ENCODE data around the gene FCRLA. TPM values are rescaled to one million over a fixed set of nuclear protein-coding genes. Genes with fewer than 3 reads are reported as not detected.
"Not testable (repeated sequence)": the region's sequence is repeated elsewhere in the genome, so short reads cannot be mapped to it uniquely, and the experiment has no call there.

Gene FCRLA
- total RNA-seq, 2 donors from 2014 or later, result not detected

- Histone ChIP-seq H3K4me1 (ENCODE audit: control insufficient read depth in 1 of 2, low read depth in 2 of 2) (peaks cover 0 to 4% of the 10 kb centered on the region in 2 donors), H3K9me3 (no peaks in the 10 kb centered on the region), H3K27ac (no peak overlapping the region), H3K27me3 (replicated peaks; ENCODE audit: insufficient read depth) (no peaks in the 10 kb centered on the region), H3K36me3 (no peaks in the 10 kb centered on the region), H3K4me3 (no peak overlapping the region)
- DNase-seq (ENCODE audit: low spot score) (no peak), ATAC-seq (ENCODE audit: insufficient number of reproducible peaks, low FRiP score, low read depth) (no peak)
- TF ChIP-seq CTCF (IDR thresholded peaks at IDR 0.05), result no peak
Observed at GRCh38 chr1:161720422-161720821, 13.4 kb downstream of the FCRLA start.

- no peak within 1 kb of the TSS for H3K27ac ChIP-seq
- peaks cover 0 to 11% of the 10 kb centered on the region in 2 donors for H3K4me1 ChIP-seq (ENCODE audit: control insufficient read depth in 1 of 2, low read depth in 2 of 2)
- no peak within 1 kb of the TSS for H3K4me3 ChIP-seq
- no peaks in the 10 kb centered on the region for H3K9me3 ChIP-seq
- DNase-seq (ENCODE audit: low spot score) (no peak), ATAC-seq (ENCODE audit: insufficient number of reproducible peaks, low FRiP score, low read depth) (no peak)
- no peaks in the 10 kb centered on the region for H3K36me3 ChIP-seq
- H3K27me3 ChIP-seq (replicated peaks; ENCODE audit: insufficient read depth), result no peaks in the 10 kb centered on the region
- TF ChIP-seq CTCF (IDR thresholded peaks at IDR 0.05), result no peak
Observed at GRCh38 chr1:161720956-161721737, 14.1 kb downstream of the FCRLA start, which contains the start of gene FCRLB. Gene FCRLB, plus strand, starts transcription at chr1:161721544. Its CDS starts 1,129 bp downstream, at chr1:161722673.

DNA sequence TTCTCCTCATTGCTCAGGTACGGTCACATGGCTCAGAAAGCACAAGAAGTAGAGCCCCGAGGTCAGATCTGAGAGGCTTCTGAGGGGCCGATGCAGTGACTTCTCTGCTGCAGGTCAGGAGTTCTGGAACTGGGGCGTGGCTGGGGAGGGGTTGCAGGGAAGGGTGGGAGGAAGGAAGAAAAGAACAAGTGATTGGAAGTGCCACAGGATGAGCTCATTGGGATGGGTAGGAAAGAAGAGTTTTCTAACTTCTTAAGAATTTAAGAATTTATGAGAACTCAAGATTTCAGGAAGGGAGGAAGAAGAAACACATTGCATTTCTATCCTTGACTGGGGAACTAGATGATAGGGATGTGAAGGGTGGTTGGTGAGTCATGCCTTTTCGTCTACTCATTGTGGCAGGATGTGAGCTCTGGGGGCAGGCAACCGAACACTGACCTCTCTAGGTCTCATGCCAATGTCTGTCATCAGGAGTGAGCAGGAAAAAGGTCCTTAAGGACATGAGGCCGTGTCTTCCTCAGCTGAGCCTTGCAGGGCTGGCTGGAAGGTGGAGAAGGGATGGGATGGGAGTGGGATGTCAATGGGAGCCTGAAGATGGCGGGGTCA is 14.8 kb downstream of the FCRLA start:
- DNase-seq (ENCODE audit: low spot score) (no peak), ATAC-seq (ENCODE audit: insufficient number of reproducible peaks, low FRiP score, low read depth) (no peak)
- H3K27ac ChIP-seq, result no peak overlapping the region
- no peak for TF ChIP-seq CTCF (IDR thresholded peaks at IDR 0.05)
- no peaks in the 10 kb centered on the region for H3K9me3 ChIP-seq
- peaks cover 0 to 12% of the 10 kb centered on the region in 2 donors for H3K4me1 ChIP-seq (ENCODE audit: control insufficient read depth in 1 of 2, low read depth in 2 of 2)
- H3K27me3 ChIP-seq (replicated peaks; ENCODE audit: insufficient read depth), result no peaks in the 10 kb centered on the region
- no peaks in the 10 kb centered on the region for H3K36me3 ChIP-seq
- H3K4me3 ChIP-seq, result no peak overlapping the region

DNA sequence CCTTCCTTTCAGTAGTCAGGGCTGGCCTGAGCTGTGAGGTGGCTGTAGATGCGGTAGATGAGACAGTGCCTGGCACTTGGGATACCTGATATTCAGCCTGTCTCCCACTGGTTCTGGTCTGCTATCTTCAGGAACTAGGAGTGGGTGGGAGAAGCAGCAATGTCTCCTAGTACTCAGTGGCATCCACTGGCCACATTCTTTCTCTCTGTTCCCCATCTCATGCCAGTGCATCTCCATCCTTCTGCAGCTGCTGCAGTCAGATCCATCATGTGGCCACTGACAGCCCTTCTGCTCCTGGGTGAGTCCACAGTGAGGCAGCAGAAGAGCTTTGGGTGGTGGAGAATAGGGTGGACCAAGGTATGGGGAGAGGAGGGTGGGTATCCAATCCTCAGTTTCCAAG is 15.4 kb downstream of the FCRLA start:
- ATAC-seq (ENCODE audit: insufficient number of reproducible peaks, low FRiP score, low read depth) (no peak), DNase-seq (ENCODE audit: low spot score) (no peak)
- H3K4me1 ChIP-seq (ENCODE audit: control insufficient read depth in 1 of 2, low read depth in 2 of 2), result peaks cover 0 to 14% of the 10 kb centered on the region in 2 donors
- no peaks in the 10 kb centered on the region for H3K27me3 ChIP-seq (replicated peaks; ENCODE audit: insufficient read depth)
- no peaks in the 10 kb centered on the region for H3K36me3 ChIP-seq
- no peak for TF ChIP-seq CTCF (IDR thresholded peaks at IDR 0.05)
- no peak overlapping the region for H3K4me3 ChIP-seq
- H3K9me3 ChIP-seq, result no peaks in the 10 kb centered on the region
- H3K27ac ChIP-seq, result no peak overlapping the region

GRCh38 chr1:161723459-161724141 is 16.6 kb downstream of the FCRLA start:
- Histone ChIP-seq H3K27ac (no peak overlapping the region), H3K4me1 (ENCODE audit: control insufficient read depth in 1 of 2, low read depth in 2 of 2) (peaks cover 0 to 18% of the 10 kb centered on the region in 2 donors), H3K9me3 (no peaks in the 10 kb centered on the region), H3K4me3 (no peak overlapping the region), H3K27me3 (replicated peaks; ENCODE audit: insufficient read depth) (no peaks in the 10 kb centered on the region), H3K36me3 (no peaks in the 10 kb centered on the region)
- TF ChIP-seq CTCF (IDR thresholded peaks at IDR 0.05), result no peak
- ATAC-seq (ENCODE audit: insufficient number of reproducible peaks, low FRiP score, low read depth) (no peak), DNase-seq (ENCODE audit: low spot score) (no peak)

GRCh38 chr1:161725258-161725907 is 18.4 kb downstream of the FCRLA start:
- Histone ChIP-seq H3K4me1 (ENCODE audit: control insufficient read depth in 1 of 2, low read depth in 2 of 2) (peaks cover 0 to 18% of the 10 kb centered on the region in 2 donors), H3K4me3 (peak overlapping the region; percentile 92), H3K27ac (peak overlapping the region; percentile 81 to 82)
- not testable (repeated sequence) for H3K36me3 ChIP-seq; ATAC-seq (ENCODE audit: insufficient number of reproducible peaks, low FRiP score, low read depth); H3K9me3 ChIP-seq; DNase-seq (ENCODE audit: low spot score); H3K27me3 ChIP-seq (replicated peaks; ENCODE audit: insufficient read depth)

All from thoracic aorta (tissue), 2 donors.